HG03520 (cell line): ENCODE results near the gene KCNN3.

Source experiments
- ATAC-seq: cut with Tn5 transposase; IDR thresholded peaks from one replicate; pipeline ENCODE4 v1.9.1; 2021; ENCODE audit warnings: mild to moderate bottlenecking, moderate library complexity; ENCODE audit not compliant: unreplicated experiment

Gene KCNN3

GRCh38 chr1:154739654-154740053, 130.4 kb downstream of the KCNN3 start:
- ATAC-seq = no peak

- no peak for ATAC-seq
Measured at GRCh38 chr1:154736841-154737240, 133.2 kb downstream of the KCNN3 start.

- ATAC-seq = no peak
Measured at GRCh38 chr1:154735804-154736168, 134.3 kb downstream of the KCNN3 start.

DNA sequence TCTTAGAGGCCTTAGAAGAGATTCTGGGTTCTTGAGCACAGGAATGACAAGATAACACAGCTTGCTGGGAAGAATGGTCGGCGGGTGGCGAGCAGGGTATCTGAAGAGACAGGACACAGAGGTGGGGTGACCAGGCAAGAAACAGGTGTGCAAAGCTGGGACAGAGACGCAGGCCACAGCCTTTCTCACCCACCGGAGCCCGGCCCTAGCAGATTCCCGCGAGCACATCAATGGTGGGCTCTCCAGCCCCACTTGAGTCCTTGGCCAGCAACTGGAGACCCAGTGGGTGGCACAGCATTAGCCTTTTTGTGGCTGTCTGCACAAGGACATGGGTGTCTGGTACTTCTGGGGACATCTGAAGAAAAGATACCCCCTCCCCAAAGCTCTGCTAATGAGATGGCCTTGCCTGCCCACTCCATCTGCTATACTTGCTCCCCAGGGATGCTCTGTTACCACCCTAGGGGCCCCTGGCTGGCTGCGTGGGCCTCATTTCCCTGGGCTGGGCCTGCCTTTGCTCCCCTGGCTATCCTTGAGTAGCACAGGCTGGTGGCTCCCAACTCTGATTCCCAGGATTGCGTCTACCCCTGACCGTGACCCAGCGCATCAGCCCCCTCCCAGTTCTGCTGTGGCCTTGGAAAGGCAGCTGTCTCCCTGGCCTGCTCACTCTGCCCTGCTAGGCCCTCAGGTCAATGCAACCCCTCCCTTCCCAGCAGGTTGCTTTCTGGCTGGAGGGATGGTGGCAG, 134.8 kb downstream of the KCNN3 start:
- ATAC-seq = no peak

GRCh38 chr1:154733621-154734020, 136.5 kb downstream of the KCNN3 start:
- ATAC-seq = no peak

- ATAC-seq = no peak
Measured at GRCh38 chr1:154730986-154731489, 139.0 kb downstream of the KCNN3 start.

- no peak for ATAC-seq
Measured at GRCh38 chr1:154730259-154730658, 139.8 kb downstream of the KCNN3 start.

GRCh38 chr1:154729577-154729976, 140.5 kb downstream of the KCNN3 start:
- no peak for ATAC-seq

DNA sequence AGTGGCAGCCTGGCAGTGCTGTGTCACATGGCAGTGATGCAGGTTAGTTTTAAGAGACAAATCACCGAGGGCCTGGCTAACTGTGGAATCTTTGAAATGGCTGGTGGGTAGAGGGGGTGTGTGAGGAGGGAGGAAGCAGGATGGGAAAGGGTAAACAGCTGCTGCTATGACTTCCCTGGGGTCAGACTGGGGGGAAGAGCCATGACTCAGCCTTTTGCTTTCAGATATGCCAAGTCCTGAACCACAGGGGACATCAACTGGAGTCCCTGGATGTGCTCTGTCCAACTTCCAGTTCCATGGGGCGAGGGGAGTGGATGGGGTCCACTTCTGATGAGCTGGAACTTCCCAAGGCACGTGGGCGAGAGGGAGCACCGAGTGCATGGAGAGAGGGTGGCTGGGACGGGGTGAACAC, 141.0 kb downstream of the KCNN3 start:
- no peak for ATAC-seq

DNA sequence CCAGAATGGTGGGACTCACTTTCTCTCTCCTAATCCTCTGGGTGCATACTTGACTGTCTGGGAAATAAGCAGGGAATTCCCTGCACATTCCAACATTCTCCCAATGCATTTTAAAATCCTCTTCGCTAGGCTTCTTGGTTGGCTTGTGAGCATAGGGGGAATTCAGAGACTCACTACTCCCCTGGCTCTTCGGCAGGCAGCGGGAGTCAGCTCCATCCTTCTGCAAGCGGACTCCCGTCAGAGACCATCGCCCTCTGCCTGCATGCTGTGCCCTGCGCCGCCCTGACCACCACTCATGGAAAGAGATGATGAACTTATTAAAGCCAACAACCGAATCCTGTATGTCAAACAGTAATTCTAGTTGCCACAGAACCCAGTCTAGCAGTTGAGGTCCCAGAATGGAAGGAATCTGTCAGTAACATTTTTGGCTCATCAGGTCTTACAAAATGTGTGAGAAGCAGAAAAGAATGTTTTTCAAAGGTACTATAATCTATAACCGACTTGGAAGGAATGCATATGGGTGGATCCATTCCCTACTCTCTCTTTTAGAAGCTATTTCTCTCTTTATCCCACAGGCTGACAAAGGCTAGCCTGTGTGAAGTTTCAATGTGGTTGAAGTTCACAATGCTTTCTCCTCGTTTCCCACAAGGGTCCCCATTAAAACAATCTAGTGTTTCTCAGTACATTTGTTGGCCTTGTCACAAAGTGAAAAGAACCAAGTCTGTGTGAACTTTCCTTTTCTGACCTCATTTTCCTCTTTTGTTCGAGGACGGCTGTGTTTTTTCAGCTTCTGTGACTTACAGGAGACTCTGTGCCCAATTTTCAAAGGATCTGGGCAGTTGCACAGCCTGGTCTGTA, 143.0 kb downstream of the KCNN3 start:
- ATAC-seq = no peak

- ATAC-seq = no peak
Measured at GRCh38 chr1:154726443-154726842, 143.6 kb downstream of the KCNN3 start.

DNA sequence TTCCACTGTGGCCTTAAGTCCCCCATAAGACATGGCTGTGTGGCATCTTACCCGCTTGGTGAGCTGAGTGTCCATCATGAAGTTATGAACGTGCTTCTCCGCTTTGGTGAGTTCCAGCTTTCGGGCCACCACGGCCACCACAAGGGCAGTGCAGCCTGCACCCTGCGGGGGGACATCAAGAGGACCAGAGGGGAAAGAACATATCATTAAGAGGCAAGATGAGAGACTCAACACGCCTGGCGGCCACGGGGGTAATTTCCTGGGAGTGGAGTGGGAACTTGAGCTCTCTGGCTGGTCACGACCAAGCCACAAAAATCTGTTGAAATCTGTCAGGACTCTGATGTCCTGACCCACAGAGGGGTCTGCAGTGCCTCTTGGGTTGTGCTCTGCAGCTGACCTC, 144.2 kb downstream of the KCNN3 start:
- no peak for ATAC-seq

DNA sequence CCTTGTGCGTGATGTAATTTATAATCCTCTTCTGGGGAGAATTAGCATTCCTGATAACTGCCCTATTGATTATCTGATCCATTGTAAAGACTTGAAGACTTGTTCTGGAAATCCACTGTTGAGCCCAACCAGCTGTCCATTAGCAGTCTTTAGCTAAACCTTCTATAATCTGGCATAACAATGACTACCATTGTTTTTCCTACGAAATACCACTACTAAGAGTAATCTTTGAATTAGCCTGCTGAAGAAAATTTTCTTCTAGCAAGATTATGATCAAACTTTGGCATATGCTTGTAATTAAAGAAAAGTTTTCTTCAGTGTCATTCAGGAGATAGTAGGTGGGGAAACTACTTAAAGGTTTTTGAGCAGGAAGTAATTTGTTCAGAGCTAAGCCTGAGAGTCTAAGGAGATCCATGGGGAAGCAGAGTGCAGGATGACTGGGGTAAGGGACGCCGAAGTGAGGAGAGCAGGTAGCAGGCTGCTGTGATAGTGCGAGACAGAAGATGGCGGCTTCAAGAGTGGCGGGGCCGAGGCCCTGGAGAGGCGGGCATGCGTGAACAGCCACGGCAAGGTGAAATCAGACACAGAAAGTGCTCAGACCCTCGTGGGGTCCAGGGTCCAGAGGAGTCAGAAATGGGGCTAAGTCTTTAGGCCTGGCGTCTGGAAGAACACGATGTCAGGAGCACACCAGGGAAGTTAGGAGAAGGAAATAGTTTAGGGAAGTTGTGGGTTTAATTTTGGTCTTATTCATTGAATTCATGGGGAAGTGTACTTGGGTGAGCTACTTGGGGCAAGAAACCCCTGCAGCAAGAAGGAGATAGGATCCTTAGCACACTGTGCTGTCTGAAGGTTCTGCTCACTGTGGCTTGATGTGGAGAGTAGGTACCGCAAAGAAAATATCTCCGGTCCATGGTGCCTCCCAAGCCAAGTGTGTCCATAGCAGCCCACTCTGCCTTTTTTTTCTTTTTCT, 149.5 kb downstream of the KCNN3 start:
- ATAC-seq = no peak

DNA sequence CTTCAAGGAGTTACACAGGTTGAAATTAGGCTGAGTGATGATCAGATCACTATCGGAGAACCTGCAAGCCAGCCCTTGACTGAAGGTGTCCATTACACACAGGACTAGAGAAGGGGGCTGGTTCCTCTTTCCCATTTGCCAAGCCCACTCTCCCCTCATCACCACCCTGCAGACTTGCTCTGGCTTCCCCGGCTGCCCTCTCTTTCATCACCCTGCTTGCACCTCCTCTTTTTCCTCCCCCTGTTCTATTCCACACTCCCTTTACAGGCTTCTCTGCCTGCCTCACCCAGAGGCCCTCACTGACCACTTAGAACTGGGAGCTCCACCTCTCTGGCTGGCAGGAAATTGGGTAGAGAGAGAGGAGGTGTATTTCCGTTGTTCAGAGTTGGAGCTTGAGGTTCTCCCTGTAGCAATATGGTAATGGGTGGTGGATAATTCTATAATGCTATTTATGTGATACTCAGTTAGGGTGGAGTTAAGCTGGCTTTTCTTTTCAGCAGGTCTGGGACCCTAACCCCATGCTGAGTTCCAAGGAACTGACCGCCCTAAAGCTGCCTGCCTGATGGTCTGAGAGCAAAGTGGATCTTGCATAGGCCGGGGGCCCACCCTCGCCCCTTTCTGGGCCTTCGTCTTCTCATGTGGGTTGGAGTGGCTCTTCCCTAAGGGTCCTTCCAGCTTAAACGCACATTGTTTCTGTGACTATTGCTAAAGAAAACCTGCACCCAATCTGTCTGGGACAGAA, 150.3 kb downstream of the KCNN3 start:
- no peak for ATAC-seq

DNA sequence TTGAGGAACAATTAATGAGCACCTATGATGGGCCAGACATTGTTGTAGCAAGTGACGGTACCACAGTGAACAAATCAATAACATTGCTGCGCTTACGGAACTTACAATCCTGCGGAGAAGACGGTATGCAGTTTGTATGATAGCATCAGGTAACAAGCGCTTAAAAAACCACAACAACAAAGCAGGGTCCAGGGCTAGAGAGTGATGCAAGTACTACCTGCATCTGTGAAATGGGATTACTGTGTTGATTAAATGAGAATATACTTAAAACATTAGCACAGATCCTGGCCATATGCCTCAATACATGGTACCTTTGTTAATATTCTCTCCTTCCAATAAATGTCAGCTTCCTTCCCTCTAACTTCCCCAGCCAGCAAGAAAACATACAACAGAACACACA, 151.5 kb downstream of the KCNN3 start:
- no peak for ATAC-seq

GRCh38 chr1:154717528-154717924, 152.6 kb downstream of the KCNN3 start:
- ATAC-seq = no peak

DNA sequence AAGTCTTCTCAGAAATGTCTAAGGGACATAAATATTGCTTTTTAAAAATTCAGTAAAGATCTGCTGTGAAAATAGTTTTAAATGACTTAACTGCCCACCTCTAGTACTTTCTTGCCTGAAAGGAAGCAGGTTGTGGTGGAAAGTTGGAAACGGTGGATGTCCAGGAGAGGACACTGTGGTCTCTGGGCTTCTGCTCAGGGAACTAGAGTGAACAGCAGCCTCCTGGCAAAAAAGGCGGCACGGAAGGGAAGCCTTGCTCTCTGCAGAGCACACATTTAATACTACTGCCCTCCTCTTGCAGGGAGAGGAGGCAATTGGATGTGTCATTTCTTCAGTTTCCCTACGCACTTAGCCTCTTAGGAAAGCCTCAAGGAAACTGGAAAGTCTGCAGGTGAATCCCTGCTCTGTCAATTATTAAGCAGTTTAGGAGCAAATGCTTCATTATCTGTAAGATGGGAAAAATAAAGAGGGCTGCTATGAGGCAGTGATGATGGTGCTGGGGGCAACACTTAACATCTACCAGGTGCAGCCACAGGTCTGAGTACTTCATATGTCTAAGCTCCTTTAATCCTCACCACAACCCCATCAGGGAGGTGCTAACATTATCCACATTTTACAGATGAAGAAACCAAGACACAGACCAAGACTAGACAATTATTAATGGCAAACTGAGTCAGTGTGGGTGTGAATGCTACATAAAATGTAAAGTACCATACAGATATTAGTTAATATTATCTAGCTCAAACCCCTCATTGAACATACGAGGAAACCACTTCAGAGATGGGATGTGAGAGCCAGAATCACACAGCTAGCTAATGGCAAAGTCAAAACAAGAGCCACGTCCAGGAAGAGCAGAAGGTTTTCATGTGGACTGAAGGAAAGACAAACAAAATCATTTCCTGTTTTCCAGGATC, 153.2 kb downstream of the KCNN3 start:
- no peak for ATAC-seq

GRCh38 chr1:154716011-154716410, 154.1 kb downstream of the KCNN3 start:
- no peak for ATAC-seq

DNA sequence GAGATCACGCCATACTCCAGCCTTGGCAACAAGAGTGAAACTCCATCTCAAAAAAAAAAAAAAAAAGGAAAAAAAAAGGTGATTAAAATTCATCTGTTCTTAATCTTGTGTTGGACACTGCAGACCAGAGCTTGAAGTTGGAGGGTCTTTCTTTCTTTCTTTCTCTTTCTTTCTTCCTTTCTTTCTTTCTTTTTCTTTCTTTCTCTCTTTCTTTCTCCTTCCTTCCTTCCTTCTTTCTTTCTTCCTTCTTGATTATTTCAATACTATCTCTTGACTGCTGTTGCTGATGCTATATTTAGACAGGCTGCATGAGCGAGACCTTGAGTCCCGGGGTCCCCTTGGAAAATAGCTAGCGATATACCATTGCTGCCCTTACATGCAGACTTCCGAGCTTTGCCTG, 154.7 kb downstream of the KCNN3 start:
- ATAC-seq = no peak
